SK-N-SH (cell line): ENCODE measurements around the gene CFAP92. TPM values are rescaled to one million over a fixed set of nuclear protein-coding genes. Genes with fewer than 3 reads are reported as not detected.

ENCODE experiments used
- CTCF ChIA-PET: fragments of 300-600, 350-600 bp; formaldehyde crosslinking; extraction: SDS; loops from one replicate; lab custom pipeline; 2021; lab: Yijun Ruan, JAX
- POLR2A ChIA-PET: fragments of 350-600 bp; sonication (Branson Sonifier 250); formaldehyde crosslinking; extraction: SDS; loops from one replicate; lab custom pipeline; 2020; ENCODE audit warnings: antibody characterized with exemption, inconsistent platforms; lab: Yijun Ruan, JAX
- DNase-seq: peaks from one replicate; pipeline ENCODE4 v3.0.0; 2012
- H2AFZ ChIP-seq: fragments of 200-600 bp; sonication (generic); 2 replicates; pipeline ENCODE4 v1.8.1; 2016; ENCODE audit warnings: antibody characterized with exemption, mild to moderate bottlenecking, low read depth
- H3F3A ChIP-seq: fragments of 200-600 bp; sonication (generic); replicated peaks from 2 replicates; pipeline ENCODE3; 2016; ENCODE audit warnings: antibody characterized with exemption, mild to moderate bottlenecking; ENCODE audit not compliant: insufficient read depth
- H3K27ac ChIP-seq, 2 experiments: fragments of 200-500 bp in 1 of 2; fragments of 200-600 bp in 1 of 2; sonication (Bioruptor generic) in 1 of 2; sonication (generic), shearing (Covaris generic) in 1 of 2; 2 replicates each; pipeline versions ENCODE4 v1.5.1 to v1.6.1; 2014 to 2016; ENCODE audit warnings: low read depth in 2 of 2, inconsistent platforms in 1 of 2, low read length in 1 of 2, mild to moderate bottlenecking in 1 of 2, mixed read lengths in 1 of 2
- H3K27me3 ChIP-seq: fragments of 200-600 bp; sonication (generic), shearing (Covaris generic); 2 replicates; pipeline ENCODE4 v1.6.1; 2016; ENCODE audit warnings: mixed run types; ENCODE audit not compliant: insufficient read depth
- H3K36me3 ChIP-seq, 2 experiments: fragments of 200-500 bp in 1 of 2; fragments of 200-600 bp in 1 of 2; sonication (Bioruptor generic) in 1 of 2; sonication (generic) in 1 of 2; replicated peaks in 1 of 2; 2 replicates each; pipeline versions ENCODE3 to v1.5.1; 2014 to 2016; ENCODE audit warnings: low read length in 1 of 2, mild to moderate bottlenecking in 1 of 2; ENCODE audit not compliant: insufficient read depth in 2 of 2, control insufficient read depth in 1 of 2
- H3K4me1 ChIP-seq, 2 experiments: fragments of 200-500 bp in 1 of 2; fragments of 200-600 bp in 1 of 2; sonication (Bioruptor generic) in 1 of 2; sonication (generic), shearing (Covaris generic) in 1 of 2; 2 replicates each; pipeline versions ENCODE4 v1.5.1 to v1.6.1; 2014 to 2016; ENCODE audit warnings: low read depth in 1 of 2, low read length in 1 of 2, mixed run types in 1 of 2; ENCODE audit not compliant: insufficient read depth in 2 of 2, control insufficient read depth in 1 of 2
- H3K4me2 ChIP-seq: fragments of 200-600 bp; sonication (generic), shearing (Covaris generic); 2 replicates; pipeline ENCODE4 v1.6.1; 2017; ENCODE audit warnings: mixed run types
- H3K4me3 ChIP-seq, 2 experiments: fragments of 200-500 bp in 1 of 2; fragments of 200-600 bp in 1 of 2; sonication (Bioruptor generic) in 1 of 2; sonication (generic), shearing (Covaris generic) in 1 of 2; 2 replicates each; pipeline versions ENCODE4 v1.5.1 to v1.8.1; 2014 to 2016; ENCODE audit warnings: low read depth in 2 of 2, inconsistent platforms in 1 of 2, low read length in 1 of 2, mild to moderate bottlenecking in 1 of 2, mixed read lengths in 1 of 2, moderate library complexity in 1 of 2
- H3K79me2 ChIP-seq: fragments of 200-600 bp; sonication (generic); 2 replicates; pipeline ENCODE4 v1.8.1; 2017; ENCODE audit warnings: mild to moderate bottlenecking; ENCODE audit not compliant: insufficient read depth
- H3K9ac ChIP-seq: fragments of 200-600 bp; sonication (generic); 2 replicates; pipeline ENCODE4 v1.6.1; 2017; ENCODE audit warnings: mixed run types
- H3K9me2 ChIP-seq: fragments of 200-600 bp; sonication (generic); 2 replicates; pipeline ENCODE4 v1.6.1; 2017; ENCODE audit warnings: mixed run types
- H3K9me3 ChIP-seq: fragments of 200-600 bp; sonication (generic); 2 replicates; pipeline ENCODE4 v1.6.1; 2017; ENCODE audit warnings: mixed run types, mild to moderate bottlenecking, moderate library complexity
- H4K20me1 ChIP-seq: fragments of 200-600 bp; sonication (generic); 2 replicates; pipeline ENCODE4 v1.6.1; 2017; ENCODE audit warnings: mild to moderate bottlenecking, mixed run types; ENCODE audit not compliant: insufficient read depth
- CHD2 ChIP-seq: fragments of 150-350 bp; IDR thresholded peaks from 2 replicates; pipeline ENCODE4 v1.6.1; 2018; ENCODE audit warnings: low read length; ENCODE audit not compliant: partially characterized antibody
- ELF1 ChIP-seq: IDR thresholded peaks from 2 replicates; pipeline ENCODE4 v1.4.0; 2012
- EP300 ChIP-seq, 2 experiments: IDR thresholded peaks; 2 replicates each; pipeline versions ENCODE4 v1.4.0 to v1.6.1; 2012; ENCODE audit warnings: borderline replicate concordance in 1 of 2, low read depth in 1 of 2, low read length in 1 of 2
- FOXM1 ChIP-seq: IDR thresholded peaks from 2 replicates; pipeline ENCODE4 v1.4.0; 2012; ENCODE audit warnings: low read depth, mild to moderate bottlenecking
- GATA2 ChIP-seq: sonication (generic); formaldehyde crosslinking; IDR thresholded peaks from 2 replicates; pipeline ENCODE4 v1.5.0; 2020; ENCODE audit warnings: mild to moderate bottlenecking, missing genetic modification reagents
- IRF3 ChIP-seq: fragments of 150-350 bp; IDR thresholded peaks from 2 replicates; pipeline ENCODE4 v1.6.1; 2016; ENCODE audit warnings: mild to moderate bottlenecking, low read depth, low read length
- JUND ChIP-seq: IDR thresholded peaks from 2 replicates; pipeline ENCODE4 v1.4.0; 2012
- MAX ChIP-seq: IDR thresholded peaks from 2 replicates; pipeline ENCODE4 v1.4.0; 2012; ENCODE audit warnings: low read depth
- MEF2A ChIP-seq: IDR thresholded peaks from 2 replicates; pipeline ENCODE4 v1.4.0; 2012; ENCODE audit warnings: low read depth, borderline replicate concordance
- MXI1 ChIP-seq: IDR thresholded peaks from 2 replicates; pipeline ENCODE4 v1.6.1; 2012; ENCODE audit warnings: mild to moderate bottlenecking, low read depth, low read length, improper control_type of control experiment
- NRF1 ChIP-seq: IDR thresholded peaks from 2 replicates; pipeline ENCODE4 v1.6.1; 2012; ENCODE audit warnings: low read depth, mild to moderate bottlenecking, low read length
- PBX3 ChIP-seq: IDR thresholded peaks from 2 replicates; pipeline ENCODE4; 2012
- POLR2AphosphoS5 ChIP-seq: IDR thresholded peaks from 2 replicates; pipeline ENCODE4 v1.6.1; 2012; ENCODE audit warnings: low read depth, low read length
- REST ChIP-seq: IDR thresholded peaks from 2 replicates; pipeline ENCODE4 v1.6.1; 2012; ENCODE audit warnings: mild to moderate bottlenecking, low read depth, low read length, moderate library complexity
- RFX5 ChIP-seq: IDR thresholded peaks from 2 replicates; pipeline ENCODE4 v1.6.1; 2012; ENCODE audit warnings: mild to moderate bottlenecking, improper control_type of control experiment, low read length
- SMC3 ChIP-seq: IDR thresholded peaks from 2 replicates; pipeline ENCODE4 v1.6.1; 2012; ENCODE audit warnings: low read depth, low read length, improper control_type of control experiment
- TAF1 ChIP-seq: IDR thresholded peaks from 2 replicates; pipeline ENCODE4 v1.6.1; 2012; ENCODE audit warnings: low read depth, mild to moderate bottlenecking, low read length, moderate library complexity, borderline replicate concordance
- TCF12 ChIP-seq: IDR thresholded peaks from 2 replicates; pipeline ENCODE4 v1.4.0; 2012
- USF1 ChIP-seq: IDR thresholded peaks from 2 replicates; pipeline ENCODE4 v1.4.0; 2012; ENCODE audit warnings: low read depth, borderline replicate concordance
- WGBS: methylation state at CpG from one replicate; pipeline ENCODE4 v1.1.6; 2017; ENCODE audit warnings: low lambda C conversion rate; 5-methylcytosine and 5-hydroxymethylcytosine counted together
- polyA plus RNA-seq, 3 experiments: library from polyadenylated mRNA; depleted of rRNA; stranded (reverse); fragments of >200 nt; gene quantifications; 2 replicates each; pipeline ENCODE4 v1.2.3, GENCODE V29; 2012

The CFAP92 gene
- polyA plus RNA-seq, 1 of the 3 experiments (the other 2 are of a cell fraction): not detected

GRCh38 chr3:128873244-128874022 is 120.4 kb downstream of the CFAP92 start (continued):
- TF ChIP-seq PBX3 (no peak), NRF1 (no peak)

GRCh38 chr3:128872744-128873143 is 121.1 kb downstream of the CFAP92 start:
- H3F3A ChIP-seq: no peaks in the 10 kb centered on the region
- H4K20me1 ChIP-seq: no peaks in the 10 kb centered on the region
- peaks cover 0 to 3% of the 10 kb centered on the region in 2 experiments for H3K36me3 ChIP-seq
- no peak overlapping the region for H3K4me3 ChIP-seq
- no peaks in the 10 kb centered on the region for H3K27me3 ChIP-seq
- H3K9me3 ChIP-seq: no peaks in the 10 kb centered on the region
- no peak overlapping the region for H3K4me2 ChIP-seq
- peaks cover 0 to 3% of the 10 kb centered on the region in 2 experiments; a peak in 1 of 4 replicates for H3K4me1 ChIP-seq
- no peaks in the 10 kb centered on the region for H3K9me2 ChIP-seq
- no peak for DNase-seq
- H3K79me2 ChIP-seq: peaks cover 2% of the 10 kb centered on the region; the same call in 1 of the 2 replicates
- ChIA-PET CTCF (interaction anchor here (1.1 to 1.5 kb wide), 3 partner anchors 9 to 98 kb away, joined by 3 to 5 read pairs (median 3); no protein-coding TSS in a partner anchor), POLR2A (no interaction called here)
- no peak overlapping the region for H3K27ac ChIP-seq
- no peak for TF ChIP-seq EP300 (IDR thresholded peaks at IDR 0.05; ENCODE audit: borderline replicate concordance in 1 of 2, low read depth in 1 of 2, low read length in 1 of 2)
- TF ChIP-seq POLR2AphosphoS5: no peak
- no peak for TF ChIP-seq REST
- TF ChIP-seq USF1: no peak
- TF ChIP-seq IRF3: no peak
- TF ChIP-seq FOXM1: no peak
- TF ChIP-seq SMC3: no peak
- no peak for TF ChIP-seq TAF1
- no peak for TF ChIP-seq NRF1
- TF ChIP-seq TCF12: no peak
- no peak for TF ChIP-seq CHD2
- no peak for TF ChIP-seq PBX3
- no peak for TF ChIP-seq MXI1
- no peak for TF ChIP-seq MAX
- no peak for TF ChIP-seq GATA2 (CRISPR knock-in tag)
- TF ChIP-seq RFX5: no peak
- TF ChIP-seq JUND: no peak
- no peak for TF ChIP-seq MEF2A
- TF ChIP-seq ELF1: no peak
- no peak overlapping the region for H2AFZ ChIP-seq
- WGBS: 86% methylated on average over 8 of the region's 8 CpGs
- H3K9ac ChIP-seq: no peak overlapping the region
